AG04449 (cell line): ENCODE data around the gene ATP10A.

ENCODE experiments used
- CTCF ChIA-PET: fragments of 350-600 bp; formaldehyde crosslinking; extraction: SDS; loops from one replicate; lab custom pipeline; 2021; ENCODE audit warnings: antibody characterized with exemption; lab: Yijun Ruan, JAX
- POLR2A ChIA-PET: fragments of 400-600, 350-600 bp; formaldehyde crosslinking; extraction: SDS; loops from one replicate; lab custom pipeline; 2020; ENCODE audit warnings: antibody characterized with exemption, inconsistent platforms; lab: Yijun Ruan, JAX
- DNase-seq: peaks from one replicate; pipeline ENCODE4 v3.0.0-alpha.2; 2010; ENCODE audit warnings: low read depth, low spot score
- H3K4me3 ChIP-seq: 2 replicates; pipeline ENCODE4 v1.5.1; 2011; ENCODE audit warnings: low read depth, mild to moderate bottlenecking, control low read depth, low read length
- CTCF ChIP-seq: IDR thresholded peaks from one replicate; pipeline ENCODE4 v1.5.1; 2011; ENCODE audit warnings: mild to moderate bottlenecking, moderate library complexity, low read length, control low read depth, inconsistent platforms; ENCODE audit not compliant: insufficient read depth; ENCODE audit errors: missing control alignments

Gene ATP10A

GRCh38 chr15:25687276-25687675 is 175.9 kb downstream of the ATP10A start:
- no peak for DNase-seq
- TF ChIP-seq CTCF, result no peak
- CTCF ChIA-PET, result no interaction called here
- POLR2A ChIA-PET, result no interaction called here
- no peak overlapping the region for H3K4me3 ChIP-seq

GRCh38 chr15:25686780-25687179 is 176.3 kb downstream of the ATP10A start:
- ChIA-PET POLR2A (no interaction called here), CTCF (interaction anchor here (2.0 kb wide), 1 partner anchor 10 kb away, joined by 9 read pairs; no protein-coding TSS in a partner anchor)
- TF ChIP-seq CTCF, result no peak
- DNase-seq, result no peak
- H3K4me3 ChIP-seq, result no peak overlapping the region

- CTCF ChIA-PET, result interaction anchor here (0.6 to 2.0 kb wide), 5 partner anchors 12 to 252 kb away, joined by 3 to 9 read pairs (median 4); no protein-coding TSS in a partner anchor
- DNase-seq, result peak; percentile 59
- H3K4me3 ChIP-seq, result no peak overlapping the region
- POLR2A ChIA-PET, result no interaction called here
- TF ChIP-seq CTCF, result no peak
These were observed 178.4 kb downstream of the ATP10A start for GRCh38 chr15:25684521-25685431.

GRCh38 chr15:25683911-25684310 is 179.2 kb downstream of the ATP10A start:
- H3K4me3 ChIP-seq, result no peak overlapping the region
- POLR2A ChIA-PET, result no interaction called here
- no peak for DNase-seq
- CTCF ChIA-PET, result interaction anchor here (0.9 to 1.4 kb wide), 5 partner anchors 8 to 253 kb away, joined by 3 to 6 read pairs (median 3); no protein-coding TSS in a partner anchor
- no peak for TF ChIP-seq CTCF

- TF ChIP-seq CTCF, result no peak
- ChIA-PET CTCF (interaction anchor here (0.9 to 1.4 kb wide), 6 partner anchors 8 to 175 kb away, joined by 3 to 6 read pairs (median 3); no protein-coding TSS in a partner anchor), POLR2A (no interaction called here)
- DNase-seq, result no peak
- no peak overlapping the region for H3K4me3 ChIP-seq
These were observed 179.7 kb downstream of the ATP10A start for GRCh38 chr15:25683415-25683814.

GRCh38 chr15:25682340-25682739 is 180.8 kb downstream of the ATP10A start:
- POLR2A ChIA-PET, result no interaction called here
- no peak for TF ChIP-seq CTCF
- CTCF ChIA-PET, result interaction anchor here (1.4 kb wide), 2 partner anchors 8 to 28 kb away, joined by 4 to 6 read pairs; no protein-coding TSS in a partner anchor
- H3K4me3 ChIP-seq, result no peak overlapping the region
- DNase-seq, result no peak
